Measurements from ENCODE around the gene TBL1XR1.

TBL1XR1 gene

DNA sequence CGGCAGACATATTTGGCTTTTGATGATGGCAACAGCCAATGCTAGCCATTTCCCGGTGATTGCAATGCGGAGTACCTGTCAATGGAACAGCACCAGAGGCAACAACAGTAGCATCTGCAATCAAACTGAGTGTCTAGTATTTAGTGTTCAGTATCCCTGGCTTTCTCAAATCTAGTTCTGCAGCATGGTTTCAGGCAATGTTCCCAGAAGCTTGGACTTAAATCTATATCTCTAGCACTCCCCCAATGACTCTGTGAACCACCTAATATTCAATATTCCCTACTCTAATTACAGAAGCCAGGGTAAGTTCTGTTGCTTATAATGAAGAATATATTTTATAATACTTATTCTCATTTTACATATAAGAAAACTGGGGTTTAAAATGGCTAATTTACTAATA, 48.2 kb downstream of the TBL1XR1 start:
- TF ChIP-seq, protein P1, sequence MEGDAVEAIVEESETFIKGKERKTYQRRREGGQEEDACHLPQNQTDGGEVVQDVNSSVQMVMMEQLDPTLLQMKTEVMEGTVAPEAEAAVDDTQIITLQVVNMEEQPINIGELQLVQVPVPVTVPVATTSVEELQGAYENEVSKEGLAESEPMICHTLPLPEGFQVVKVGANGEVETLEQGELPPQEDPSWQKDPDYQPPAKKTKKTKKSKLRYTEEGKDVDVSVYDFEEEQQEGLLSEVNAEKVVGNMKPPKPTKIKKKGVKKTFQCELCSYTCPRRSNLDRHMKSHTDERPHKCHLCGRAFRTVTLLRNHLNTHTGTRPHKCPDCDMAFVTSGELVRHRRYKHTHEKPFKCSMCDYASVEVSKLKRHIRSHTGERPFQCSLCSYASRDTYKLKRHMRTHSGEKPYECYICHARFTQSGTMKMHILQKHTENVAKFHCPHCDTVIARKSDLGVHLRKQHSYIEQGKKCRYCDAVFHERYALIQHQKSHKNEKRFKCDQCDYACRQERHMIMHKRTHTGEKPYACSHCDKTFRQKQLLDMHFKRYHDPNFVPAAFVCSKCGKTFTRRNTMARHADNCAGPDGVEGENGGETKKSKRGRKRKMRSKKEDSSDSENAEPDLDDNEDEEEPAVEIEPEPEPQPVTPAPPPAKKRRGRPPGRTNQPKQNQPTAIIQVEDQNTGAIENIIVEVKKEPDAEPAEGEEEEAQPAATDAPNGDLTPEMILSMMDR (IDR thresholded peaks at IDR 0.05; ENCODE audit: borderline replicate concordance, insufficient read depth, low read depth, low read length): no peak
- H3K4me3 ChIP-seq (ENCODE audit: low read depth, low read length): no peak overlapping the region

GRCh38 chr3:177147790-177148189, 49.5 kb downstream of the TBL1XR1 start:
- TF ChIP-seq, protein P1 (IDR thresholded peaks at IDR 0.05; ENCODE audit: borderline replicate concordance, insufficient read depth, low read depth, low read length): no peak
- H3K4me3 ChIP-seq (ENCODE audit: low read depth, low read length): no peak overlapping the region

DNA sequence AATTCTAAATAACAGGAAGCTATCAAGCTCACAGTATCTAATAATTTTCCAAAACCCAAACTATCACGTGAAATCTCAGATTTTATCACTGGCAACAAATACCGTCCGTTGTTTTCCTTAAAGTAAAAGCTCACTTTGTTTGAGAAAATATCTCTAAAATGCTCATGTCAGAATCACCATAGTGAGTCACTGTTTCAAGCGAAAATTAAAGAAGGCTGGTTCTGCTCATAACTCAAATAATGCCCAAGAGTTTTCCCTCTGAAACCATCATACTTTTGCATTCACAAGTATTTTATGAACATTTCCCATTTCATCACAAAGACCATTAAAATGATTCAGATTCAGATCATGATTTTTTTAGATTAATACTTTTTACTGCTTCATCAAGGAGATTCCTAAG, 50.6 kb downstream of the TBL1XR1 start:
- H3K4me3 ChIP-seq (ENCODE audit: low read depth, low read length): no peak overlapping the region
- TF ChIP-seq, protein P1 (IDR thresholded peaks at IDR 0.05; ENCODE audit: borderline replicate concordance, insufficient read depth, low read depth, low read length): no peak

GRCh38 chr3:177145954-177146353, 51.3 kb downstream of the TBL1XR1 start:
- TF ChIP-seq, protein P1 (IDR thresholded peaks at IDR 0.05; ENCODE audit: borderline replicate concordance, insufficient read depth, low read depth, low read length): no peak

DNA sequence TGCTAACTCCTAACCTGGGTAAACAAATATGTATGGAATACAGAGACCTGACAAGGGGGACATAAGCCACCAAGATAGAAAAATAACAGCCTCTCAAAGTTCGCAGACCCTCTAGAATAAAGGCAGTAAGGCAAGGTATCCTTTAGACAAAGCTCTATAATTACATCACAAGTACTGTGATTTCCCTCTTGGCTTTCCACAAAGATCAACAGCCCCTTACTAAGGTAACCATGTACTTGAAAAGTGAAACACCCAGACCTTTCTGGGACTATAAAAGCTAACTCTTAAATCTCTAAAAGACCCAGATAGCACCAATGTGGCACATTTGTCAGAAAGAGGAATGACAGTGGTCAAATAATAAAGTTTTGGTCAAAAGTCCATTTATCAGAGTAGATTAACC, 51.9 kb downstream of the TBL1XR1 start:
- no peak overlapping the region for H3K4me3 ChIP-seq (ENCODE audit: low read depth, low read length)
- TF ChIP-seq, protein P1 (IDR thresholded peaks at IDR 0.05; ENCODE audit: borderline replicate concordance, insufficient read depth, low read depth, low read length): no peak

More at GRCh38 chr3:177145954-177146353, 51.3 kb downstream of the TBL1XR1 start:
- H3K4me3 ChIP-seq (ENCODE audit: low read depth, low read length): no peak overlapping the region

DNA sequence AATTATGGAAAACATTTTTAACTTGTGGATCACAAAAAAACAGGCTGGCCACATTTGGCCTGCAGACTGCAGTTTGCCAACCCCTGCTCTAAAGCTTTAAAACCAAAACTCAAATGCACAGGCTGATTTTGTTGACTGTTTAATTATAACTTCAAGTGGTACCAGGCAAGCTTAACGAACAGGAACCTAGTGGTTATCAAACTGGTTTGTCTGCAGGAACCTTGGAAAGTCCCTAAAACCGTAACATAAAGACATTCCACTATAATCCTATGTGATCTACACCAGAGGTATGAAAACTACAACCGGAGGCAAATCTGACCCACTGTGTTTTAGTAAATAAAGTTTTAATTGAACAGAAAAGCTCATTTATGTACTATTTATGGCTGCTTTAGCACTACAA, 52.4 kb downstream of the TBL1XR1 start:
- H3K4me3 ChIP-seq (ENCODE audit: low read depth, low read length): no peak overlapping the region

More for the DNA sequence above, 52.4 kb downstream of the TBL1XR1 start:
- TF ChIP-seq, protein P1 (IDR thresholded peaks at IDR 0.05; ENCODE audit: borderline replicate concordance, insufficient read depth, low read depth, low read length): no peak

All from GM12875 (cell line).